ENCODE results near the gene IFI27L2. TPM values are rescaled to one million over a fixed set of nuclear protein-coding genes. Genes with fewer than 3 reads are reported as not detected.

The IFI27L2 gene
- polyA plus RNA-seq, 1 donor: 51.9 TPM

DNA sequence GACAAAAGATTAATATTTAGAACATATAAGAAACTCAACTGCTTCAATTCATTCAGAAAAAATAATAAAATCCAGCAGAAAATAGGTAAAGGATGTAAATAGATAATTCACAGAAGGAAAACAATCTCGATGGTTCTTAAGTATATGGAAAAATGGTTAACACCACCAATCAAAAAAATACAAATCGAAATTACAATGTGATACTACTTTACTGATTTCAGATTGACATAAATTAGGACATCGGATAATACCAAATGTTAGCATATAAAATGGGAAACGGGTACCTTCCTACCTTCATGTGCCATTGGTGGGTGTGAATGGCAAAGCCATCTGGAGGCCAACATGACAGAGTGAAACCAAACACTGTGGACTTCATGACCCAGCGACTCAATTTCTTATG is 43.1 kb upstream of the IFI27L2 start:
- Histone ChIP-seq H3K4me1 (ENCODE audit: control insufficient read depth, insufficient read depth, low read length) (peaks cover 12% of the 10 kb centered on the region), H3K27ac (ENCODE audit: low read length) (no peak overlapping the region), H3K27me3 (ENCODE audit: control insufficient read depth, insufficient read depth, low read length) (peaks cover 51% of the 10 kb centered on the region), H3K36me3 (ENCODE audit: control insufficient read depth, insufficient read depth, low read length) (no peaks in the 10 kb centered on the region), H3K9me3 (ENCODE audit: control insufficient read depth, low read depth, low read length) (no peaks in the 10 kb centered on the region), H3K4me3 (ENCODE audit: low read length) (no peak overlapping the region)
- DNase-seq: no peak
- 93% methylated on average over 4 of the region's 5 CpGs for WGBS (ENCODE audit: insufficient coverage, low lambda C conversion rate)

- Histone ChIP-seq H3K4me1 (ENCODE audit: control insufficient read depth, insufficient read depth, low read length) (peaks cover 12% of the 10 kb centered on the region), H3K27ac (ENCODE audit: low read length) (no peak overlapping the region), H3K36me3 (ENCODE audit: control insufficient read depth, insufficient read depth, low read length) (no peaks in the 10 kb centered on the region), H3K4me3 (ENCODE audit: low read length) (no peak overlapping the region), H3K27me3 (ENCODE audit: control insufficient read depth, insufficient read depth, low read length) (peaks cover 45% of the 10 kb centered on the region), H3K9me3 (ENCODE audit: control insufficient read depth, low read depth, low read length) (no peaks in the 10 kb centered on the region)
- no CpG with 5 or more reads among the region's 3 CpGs for WGBS (ENCODE audit: insufficient coverage, low lambda C conversion rate)
- no peak for DNase-seq
Measured at GRCh38 chr14:94171208-94171607, 41.8 kb upstream of the IFI27L2 start.

DNA sequence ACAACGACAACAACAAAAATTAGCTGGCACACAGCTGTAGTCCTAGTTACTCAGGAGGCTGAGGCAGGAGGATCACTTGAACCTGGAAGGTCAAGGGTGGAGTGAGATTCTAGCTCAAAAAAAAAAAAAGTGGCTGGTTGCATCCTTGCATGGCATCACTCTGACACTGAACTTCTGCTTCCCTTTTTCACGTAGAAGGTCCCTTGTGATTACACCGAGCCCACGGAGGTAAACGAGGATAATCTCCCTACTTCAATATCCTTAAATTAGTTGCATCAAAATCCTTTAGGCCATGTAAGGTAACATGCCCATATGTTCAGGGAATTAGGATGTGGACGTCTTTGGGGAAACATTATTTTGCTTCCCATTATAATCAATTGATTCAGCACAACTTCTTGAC is 40.7 kb upstream of the IFI27L2 start:
- Histone ChIP-seq H3K9me3 (ENCODE audit: control insufficient read depth, low read depth, low read length) (no peaks in the 10 kb centered on the region), H3K4me3 (ENCODE audit: low read length) (no peak overlapping the region), H3K36me3 (ENCODE audit: control insufficient read depth, insufficient read depth, low read length) (no peaks in the 10 kb centered on the region), H3K27ac (ENCODE audit: low read length) (no peak overlapping the region), H3K4me1 (ENCODE audit: control insufficient read depth, insufficient read depth, low read length) (peaks cover 8% of the 10 kb centered on the region), H3K27me3 (ENCODE audit: control insufficient read depth, insufficient read depth, low read length) (peaks cover 43% of the 10 kb centered on the region)
- DNase-seq: no peak
- WGBS (ENCODE audit: insufficient coverage, low lambda C conversion rate): 81% methylated on average over 3 of the region's 6 CpGs

DNA sequence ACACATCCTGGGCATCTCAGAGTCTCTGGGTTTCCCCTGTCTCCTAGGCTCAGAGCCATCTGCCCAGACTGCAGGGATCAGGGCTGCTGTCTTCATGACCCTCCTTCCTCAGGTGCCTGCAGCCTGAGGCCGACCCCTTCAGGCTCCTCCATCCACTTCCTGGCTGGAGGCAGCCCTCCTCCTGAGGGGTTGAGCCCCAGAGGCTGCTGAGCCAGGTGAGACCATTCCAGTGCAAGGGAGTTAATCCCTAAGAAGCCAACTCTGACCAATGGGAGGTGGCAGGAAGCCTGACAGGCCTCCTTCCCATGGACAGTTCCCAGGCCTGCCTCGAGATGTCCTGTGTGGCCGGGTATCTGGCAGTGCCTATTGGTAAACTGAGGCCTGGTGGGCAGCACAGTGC is 36.3 kb upstream of the IFI27L2 start:
- Histone ChIP-seq H3K27ac (ENCODE audit: low read length) (no peak overlapping the region), H3K4me1 (ENCODE audit: control insufficient read depth, insufficient read depth, low read length) (no peaks in the 10 kb centered on the region), H3K27me3 (ENCODE audit: control insufficient read depth, insufficient read depth, low read length) (peaks cover 23% of the 10 kb centered on the region), H3K4me3 (ENCODE audit: low read length) (no peak overlapping the region), H3K9me3 (ENCODE audit: control insufficient read depth, low read depth, low read length) (no peaks in the 10 kb centered on the region), H3K36me3 (ENCODE audit: control insufficient read depth, insufficient read depth, low read length) (no peaks in the 10 kb centered on the region)
- no peak for DNase-seq
- no CpG with 5 or more reads among the region's 3 CpGs for WGBS (ENCODE audit: insufficient coverage, low lambda C conversion rate)

DNA sequence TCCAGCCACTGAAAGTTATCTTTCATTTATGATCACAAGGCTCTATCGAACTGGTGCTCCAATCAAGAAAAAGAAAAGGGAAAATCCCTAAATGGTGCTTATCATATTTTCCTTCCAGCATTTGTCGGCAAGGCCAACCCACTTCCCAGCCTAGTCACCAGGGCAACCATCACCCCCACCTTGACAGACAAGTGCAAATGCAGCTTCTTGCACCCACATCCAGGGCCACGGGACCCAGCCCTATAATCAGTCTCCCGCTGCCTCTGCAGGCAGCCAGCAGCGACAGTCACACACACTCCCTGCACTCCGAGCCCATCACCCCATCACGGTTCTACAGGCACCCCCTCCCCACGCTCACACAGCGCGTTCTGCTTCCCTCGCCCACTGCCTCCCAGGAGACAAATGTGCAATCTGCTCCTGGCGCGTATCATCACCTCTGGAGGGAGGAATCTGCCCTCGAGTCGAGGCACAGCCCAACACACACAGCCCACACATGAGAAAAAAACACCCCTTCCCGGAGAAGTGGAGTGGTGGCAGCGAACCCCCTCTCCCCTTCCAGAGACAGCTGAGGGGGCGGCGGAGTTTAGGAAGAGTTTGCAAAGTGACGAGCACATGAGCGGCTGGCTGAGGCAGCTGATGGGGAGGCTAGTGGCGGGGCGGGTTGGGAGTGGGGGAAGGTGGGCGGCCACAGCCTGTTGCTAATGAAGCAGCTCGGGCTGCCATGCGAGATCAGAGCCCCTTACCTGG is 35.5 kb upstream of the IFI27L2 start:
- Histone ChIP-seq H3K9me3 (ENCODE audit: control insufficient read depth, low read depth, low read length) (no peaks in the 10 kb centered on the region), H3K27me3 (ENCODE audit: control insufficient read depth, insufficient read depth, low read length) (peaks cover 23% of the 10 kb centered on the region), H3K4me1 (ENCODE audit: control insufficient read depth, insufficient read depth, low read length) (no peaks in the 10 kb centered on the region), H3K36me3 (ENCODE audit: control insufficient read depth, insufficient read depth, low read length) (no peaks in the 10 kb centered on the region), H3K4me3 (ENCODE audit: low read length) (no peak overlapping the region), H3K27ac (ENCODE audit: low read length) (no peak overlapping the region)
- no peak for DNase-seq
- no CpG with 5 or more reads among the region's 26 CpGs for WGBS (ENCODE audit: insufficient coverage, low lambda C conversion rate)

GRCh38 chr14:94163796-94164195 is 34.4 kb upstream of the IFI27L2 start:
- DNase-seq: no peak
- no peak overlapping the region for H3K27ac ChIP-seq (ENCODE audit: low read length)
- no peaks in the 10 kb centered on the region for H3K9me3 ChIP-seq (ENCODE audit: control insufficient read depth, low read depth, low read length)
- no CpG with 5 or more reads among the region's 5 CpGs for WGBS (ENCODE audit: insufficient coverage, low lambda C conversion rate)
- H3K27me3 ChIP-seq (ENCODE audit: control insufficient read depth, insufficient read depth, low read length): peaks cover 23% of the 10 kb centered on the region
- no peaks in the 10 kb centered on the region for H3K4me1 ChIP-seq (ENCODE audit: control insufficient read depth, insufficient read depth, low read length)
- no peaks in the 10 kb centered on the region for H3K36me3 ChIP-seq (ENCODE audit: control insufficient read depth, insufficient read depth, low read length)
- H3K4me3 ChIP-seq (ENCODE audit: low read length): no peak overlapping the region

DNA sequence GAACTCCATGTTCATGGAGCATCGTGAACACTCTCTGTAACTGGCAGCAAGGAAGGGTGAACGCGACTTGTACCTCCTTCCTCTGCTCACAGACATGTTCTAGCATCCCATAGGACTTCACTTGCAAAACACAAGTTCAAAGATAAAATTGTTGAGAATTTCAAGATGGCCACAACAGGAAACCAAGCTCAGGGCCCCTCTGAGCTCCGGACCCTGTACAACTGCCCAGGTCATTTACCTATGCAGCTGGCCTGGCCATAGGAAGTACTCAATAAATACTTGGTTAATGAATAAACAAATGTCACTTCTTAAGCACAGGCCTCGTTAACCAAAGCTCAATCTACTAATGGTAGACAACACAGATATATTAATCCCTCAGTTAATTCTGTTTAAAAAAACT is 33.1 kb upstream of the IFI27L2 start:
- no peaks in the 10 kb centered on the region for H3K4me1 ChIP-seq (ENCODE audit: control insufficient read depth, insufficient read depth, low read length)
- H3K36me3 ChIP-seq (ENCODE audit: control insufficient read depth, insufficient read depth, low read length): no peaks in the 10 kb centered on the region
- WGBS (ENCODE audit: insufficient coverage, low lambda C conversion rate): 100% methylated on average over 2 of the region's 5 CpGs
- H3K27me3 ChIP-seq (ENCODE audit: control insufficient read depth, insufficient read depth, low read length): peaks cover 23% of the 10 kb centered on the region
- no peak for DNase-seq
- no peak overlapping the region for H3K4me3 ChIP-seq (ENCODE audit: low read length)
- no peak overlapping the region for H3K27ac ChIP-seq (ENCODE audit: low read length)
- no peaks in the 10 kb centered on the region for H3K9me3 ChIP-seq (ENCODE audit: control insufficient read depth, low read depth, low read length)

- DNase-seq: peak in 1 of 2 donors; percentile 14
- Histone ChIP-seq H3K4me1 (ENCODE audit: control insufficient read depth, insufficient read depth, low read length) (no peaks in the 10 kb centered on the region), H3K4me3 (ENCODE audit: low read length) (no peak overlapping the region), H3K36me3 (ENCODE audit: control insufficient read depth, insufficient read depth, low read length) (no peaks in the 10 kb centered on the region), H3K9me3 (ENCODE audit: control insufficient read depth, low read depth, low read length) (no peaks in the 10 kb centered on the region), H3K27me3 (ENCODE audit: control insufficient read depth, insufficient read depth, low read length) (peaks cover 23% of the 10 kb centered on the region), H3K27ac (ENCODE audit: low read length) (no peak overlapping the region)
- WGBS (ENCODE audit: insufficient coverage, low lambda C conversion rate): no CpG with 5 or more reads among the region's 2 CpGs
Measured at GRCh38 chr14:94161981-94162380, 32.6 kb upstream of the IFI27L2 start.

DNA sequence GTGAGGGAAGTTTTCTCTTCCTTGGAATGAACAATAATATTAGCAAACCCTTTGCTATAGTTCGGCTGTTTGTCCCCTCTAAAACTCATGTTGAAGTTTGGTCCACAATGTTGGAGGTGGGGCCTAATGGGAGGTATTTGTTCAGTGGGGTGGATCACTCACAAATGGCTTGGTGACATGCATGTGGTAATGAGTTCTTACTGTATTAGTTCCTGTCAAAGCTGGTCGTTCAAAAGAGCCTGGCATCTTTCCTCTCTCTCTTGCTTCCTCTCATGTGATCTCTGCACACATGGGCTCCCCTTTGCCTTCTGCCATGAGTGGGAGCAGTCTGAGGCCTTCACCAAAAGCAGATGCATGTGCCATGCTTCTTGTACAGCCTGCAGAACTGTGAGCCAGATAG is 31.7 kb upstream of the IFI27L2 start:
- Histone ChIP-seq H3K36me3 (ENCODE audit: control insufficient read depth, insufficient read depth, low read length) (no peaks in the 10 kb centered on the region), H3K4me3 (ENCODE audit: low read length) (no peak overlapping the region), H3K9me3 (ENCODE audit: control insufficient read depth, low read depth, low read length) (no peaks in the 10 kb centered on the region), H3K27me3 (ENCODE audit: control insufficient read depth, insufficient read depth, low read length) (peaks cover 23% of the 10 kb centered on the region), H3K4me1 (ENCODE audit: control insufficient read depth, insufficient read depth, low read length) (no peaks in the 10 kb centered on the region), H3K27ac (ENCODE audit: low read length) (no peak overlapping the region)
- no peak for DNase-seq
- no CpG with 5 or more reads among the region's 2 CpGs for WGBS (ENCODE audit: insufficient coverage, low lambda C conversion rate)

GRCh38 chr14:94158239-94158883 is 29.0 kb upstream of the IFI27L2 start:
- Histone ChIP-seq H3K4me1 (ENCODE audit: control insufficient read depth, insufficient read depth, low read length) (peaks cover 3% of the 10 kb centered on the region), H3K36me3 (ENCODE audit: control insufficient read depth, insufficient read depth, low read length) (no peaks in the 10 kb centered on the region), H3K4me3 (ENCODE audit: low read length) (no peak overlapping the region), H3K27ac (ENCODE audit: low read length) (no peak overlapping the region), H3K9me3 (ENCODE audit: control insufficient read depth, low read depth, low read length) (peaks cover 4% of the 10 kb centered on the region), H3K27me3 (ENCODE audit: control insufficient read depth, insufficient read depth, low read length) (no peaks in the 10 kb centered on the region)
- DNase-seq: no peak
- WGBS (ENCODE audit: insufficient coverage, low lambda C conversion rate): no CpG with 5 or more reads among the region's 10 CpGs

DNA sequence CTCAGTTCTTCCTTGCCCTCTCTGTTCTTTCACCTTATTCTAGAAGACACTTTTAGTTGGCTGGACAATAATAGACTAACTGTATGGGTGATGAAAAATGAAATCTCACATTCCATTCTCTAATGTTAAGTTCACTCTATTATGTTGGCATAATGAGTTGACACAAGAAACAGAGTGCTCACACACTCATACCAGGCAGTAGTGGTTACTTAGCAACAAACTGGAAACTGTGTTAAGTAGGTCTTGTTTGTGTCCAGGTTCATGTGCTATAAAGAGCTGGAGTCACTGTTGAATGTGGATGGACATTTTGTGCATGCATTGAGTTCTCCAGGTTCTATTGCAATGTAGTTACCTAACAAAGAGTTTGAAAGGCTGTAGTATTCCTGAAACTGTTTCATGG is 27.8 kb upstream of the IFI27L2 start:
- H3K9me3 ChIP-seq (ENCODE audit: control insufficient read depth, low read depth, low read length): peaks cover 4% of the 10 kb centered on the region
- no peak for DNase-seq
- no peak overlapping the region for H3K27ac ChIP-seq (ENCODE audit: low read length)
- H3K27me3 ChIP-seq (ENCODE audit: control insufficient read depth, insufficient read depth, low read length): no peaks in the 10 kb centered on the region
- H3K36me3 ChIP-seq (ENCODE audit: control insufficient read depth, insufficient read depth, low read length): no peaks in the 10 kb centered on the region
- H3K4me1 ChIP-seq (ENCODE audit: control insufficient read depth, insufficient read depth, low read length): peaks cover 3% of the 10 kb centered on the region
- no peak overlapping the region for H3K4me3 ChIP-seq (ENCODE audit: low read length)

Measured in large intestine (tissue), 3 donors.